ENCODE data around the gene PRMT3. TPM values are rescaled to one million over a fixed set of nuclear protein-coding genes. Genes with fewer than 3 reads are reported as not detected.
"Not testable (repeated sequence)": the region's sequence is repeated elsewhere in the genome, so short reads cannot be mapped to it uniquely, and the experiment has no call there.

The PRMT3 gene
- total RNA-seq, 1 donor from 2014 or later: 20.3 TPM

- intact Hi-C loops (cut with micrococcal nuclease): no loop called here
Measured at GRCh38 chr11:20501252-20501651, 113.7 kb downstream of the PRMT3 start.

DNA sequence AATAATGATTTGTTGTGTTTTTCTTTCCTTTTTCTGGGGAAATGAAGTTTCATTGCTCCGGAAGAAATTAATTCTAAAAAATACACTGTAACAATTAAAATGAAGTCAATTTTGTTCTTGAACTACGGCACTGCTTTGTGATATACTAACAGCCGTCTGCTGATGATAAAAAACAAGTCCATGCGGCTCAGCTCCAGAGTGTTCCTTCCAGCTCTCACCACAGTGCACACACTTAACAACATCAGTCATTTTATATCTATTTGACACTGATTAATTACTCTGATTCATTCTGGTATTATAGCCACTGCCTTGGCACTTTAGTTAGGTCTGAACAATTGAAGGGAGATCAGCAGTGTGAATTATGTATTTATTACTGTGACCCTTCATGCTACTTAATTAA is 114.5 kb downstream of the PRMT3 start:
- intact Hi-C loops (cut with micrococcal nuclease): no loop called here

DNA sequence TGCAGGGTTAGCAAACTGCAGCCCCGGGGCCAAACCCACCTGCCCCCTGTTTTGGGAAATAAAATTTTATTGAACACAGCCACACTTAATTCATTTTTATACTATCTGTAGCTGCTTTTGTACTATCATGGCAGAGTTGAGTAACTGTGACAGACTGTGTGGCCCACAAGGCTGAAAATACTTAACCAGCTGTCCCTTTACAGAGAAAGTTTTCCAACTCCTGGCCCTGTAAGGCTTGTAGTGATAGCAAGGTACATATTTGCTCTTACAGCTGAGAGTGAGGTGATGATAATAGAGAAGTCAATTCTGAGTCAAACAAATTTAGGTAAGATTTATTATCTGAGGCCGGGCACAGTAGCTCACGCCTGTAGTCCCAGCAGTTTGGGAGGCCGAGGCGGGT is 124.5 kb downstream of the PRMT3 start:
- intact Hi-C loops (cut with micrococcal nuclease): no loop called here

GRCh38 chr11:20512869-20513268 is 125.4 kb downstream of the PRMT3 start:
- intact Hi-C loops (cut with micrococcal nuclease): loop anchor here (1.0 kb wide), 1 partner anchor 33 kb away; no protein-coding TSS in a partner anchor

DNA sequence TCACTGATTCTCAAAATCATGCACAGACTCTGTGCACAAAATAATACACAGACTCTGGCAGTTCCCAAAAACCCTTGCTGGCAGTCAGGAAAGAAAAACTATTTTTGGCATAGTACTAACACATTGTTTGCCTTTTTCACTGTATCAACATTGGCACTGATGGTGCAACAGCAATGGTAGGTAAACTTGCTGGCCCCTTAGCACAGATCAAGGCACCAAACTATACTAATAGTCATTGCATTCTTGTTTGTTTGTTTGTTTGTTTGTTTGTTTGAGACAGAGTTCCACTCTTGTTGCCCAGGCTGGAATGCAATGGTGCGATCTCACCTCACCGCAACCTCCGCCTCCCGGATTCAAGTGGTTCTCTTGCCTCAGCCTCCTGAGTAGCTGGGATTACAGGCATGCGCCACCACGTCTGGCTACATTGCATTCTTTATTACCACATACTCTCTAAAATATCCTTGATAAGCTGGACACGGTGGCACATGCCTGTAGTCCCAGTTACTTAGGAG is 130.9 kb downstream of the PRMT3 start:
- intact Hi-C loops (cut with micrococcal nuclease): no loop called here

- intact Hi-C loops (cut with micrococcal nuclease): no loop called here
Measured at GRCh38 chr11:20522536-20522935, 135.0 kb downstream of the PRMT3 start.

GRCh38 chr11:20529757-20530156 is 142.2 kb downstream of the PRMT3 start:
- intact Hi-C loops (cut with micrococcal nuclease): no loop called here

GRCh38 chr11:20530942-20531703 is 143.6 kb downstream of the PRMT3 start:
- intact Hi-C loops (cut with micrococcal nuclease): no loop called here

DNA sequence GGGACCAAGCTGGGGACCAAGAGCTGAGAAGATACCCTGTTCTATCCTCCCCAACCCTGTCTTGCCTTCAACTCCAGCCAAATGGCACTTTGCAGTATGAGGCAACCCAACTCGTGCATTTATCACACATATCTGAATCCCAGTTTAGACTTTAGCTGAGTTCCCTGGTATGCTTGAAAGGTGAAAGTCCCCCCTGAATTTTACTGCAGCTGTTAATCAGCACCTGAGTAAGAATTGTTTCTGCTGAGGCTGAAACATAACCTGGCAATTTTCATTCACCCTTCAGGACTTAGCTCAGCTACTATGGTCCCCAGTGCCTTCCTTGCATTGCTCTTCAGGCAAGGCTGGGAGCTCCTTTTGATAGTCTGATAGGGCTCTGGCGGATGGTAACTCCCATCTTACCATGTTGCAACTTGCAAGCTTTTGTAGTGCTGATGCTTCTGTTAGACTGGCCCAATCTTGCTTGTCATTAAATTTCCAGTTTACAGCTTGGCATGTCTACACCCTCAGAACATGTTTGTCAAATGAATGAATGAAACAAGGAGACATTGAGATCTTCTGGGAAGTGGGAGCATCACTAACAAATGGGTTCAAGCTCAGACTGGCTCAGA is 147.9 kb downstream of the PRMT3 start:
- intact Hi-C loops (cut with micrococcal nuclease): no loop called here

- intact Hi-C loops (cut with micrococcal nuclease): no loop called here
Measured at GRCh38 chr11:20536365-20536764, 148.8 kb downstream of the PRMT3 start.

DNA sequence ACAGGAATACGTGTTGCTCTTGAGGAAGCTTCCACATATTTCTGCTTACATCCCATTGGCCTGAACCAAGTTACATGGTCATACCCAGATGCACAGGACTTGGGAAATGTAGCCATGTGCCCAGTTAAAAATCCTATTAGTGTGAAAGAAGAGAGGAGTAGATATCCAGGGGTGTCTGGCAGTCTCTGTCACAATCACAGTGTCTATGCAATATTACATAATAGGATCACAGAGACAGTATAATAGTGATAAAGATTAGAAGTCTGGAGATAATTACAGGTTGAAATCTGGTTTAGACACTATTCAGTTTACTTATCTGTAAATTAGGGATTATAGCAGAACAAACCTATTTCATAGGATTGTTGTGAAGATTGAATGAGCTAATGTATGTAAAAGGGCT is 149.3 kb downstream of the PRMT3 start:
- intact Hi-C loops (cut with micrococcal nuclease): no loop called here

GRCh38 chr11:20541503-20541902 is 154.0 kb downstream of the PRMT3 start:
- intact Hi-C loops (cut with micrococcal nuclease): no loop called here

- intact Hi-C loops (cut with micrococcal nuclease): no loop called here
Measured at GRCh38 chr11:20544603-20545237, 157.2 kb downstream of the PRMT3 start.

GRCh38 chr11:20547411-20547810 is 159.9 kb downstream of the PRMT3 start:
- intact Hi-C loops (cut with micrococcal nuclease): no loop called here

DNA sequence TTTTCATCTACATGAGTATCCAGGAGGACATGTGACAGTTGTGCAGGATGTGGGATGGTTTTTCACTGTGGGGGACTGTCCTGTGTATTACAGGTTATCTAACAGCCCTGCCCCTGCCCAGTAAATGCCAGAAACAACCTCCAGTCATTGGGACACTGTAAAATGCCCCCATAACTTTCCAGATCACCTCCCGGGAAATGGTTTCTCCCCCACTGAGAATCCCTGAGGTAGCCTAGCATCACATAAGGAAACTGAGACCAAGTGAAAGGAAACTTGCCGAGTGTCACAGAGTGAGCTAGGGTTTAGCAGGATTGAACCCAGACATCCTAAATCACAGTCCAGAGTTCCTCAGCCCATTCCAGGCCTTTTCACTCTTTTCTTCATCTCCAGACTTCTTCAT is 163.6 kb downstream of the PRMT3 start:
- intact Hi-C loops (cut with micrococcal nuclease): no loop called here

DNA sequence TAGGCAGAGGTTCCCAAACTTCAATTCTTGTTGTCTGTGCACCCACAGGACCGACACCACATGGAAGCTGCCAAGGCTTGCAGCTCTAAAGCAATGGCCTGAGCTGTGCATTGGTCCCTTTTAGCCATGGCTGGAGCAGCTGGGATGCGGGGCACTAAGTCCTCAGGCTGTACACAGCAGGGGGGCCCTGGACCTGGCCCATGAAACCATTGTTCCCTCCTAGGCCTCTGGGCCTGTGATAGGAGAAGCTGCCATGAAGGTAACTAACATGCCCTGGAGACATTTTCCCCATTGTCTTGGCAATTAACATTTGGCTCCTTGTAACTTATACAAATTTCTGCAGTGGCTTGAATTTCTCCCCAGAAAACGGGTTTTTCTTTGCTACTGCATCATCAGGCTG is 168.3 kb downstream of the PRMT3 start:
- intact Hi-C loops (cut with micrococcal nuclease): no loop called here

DNA sequence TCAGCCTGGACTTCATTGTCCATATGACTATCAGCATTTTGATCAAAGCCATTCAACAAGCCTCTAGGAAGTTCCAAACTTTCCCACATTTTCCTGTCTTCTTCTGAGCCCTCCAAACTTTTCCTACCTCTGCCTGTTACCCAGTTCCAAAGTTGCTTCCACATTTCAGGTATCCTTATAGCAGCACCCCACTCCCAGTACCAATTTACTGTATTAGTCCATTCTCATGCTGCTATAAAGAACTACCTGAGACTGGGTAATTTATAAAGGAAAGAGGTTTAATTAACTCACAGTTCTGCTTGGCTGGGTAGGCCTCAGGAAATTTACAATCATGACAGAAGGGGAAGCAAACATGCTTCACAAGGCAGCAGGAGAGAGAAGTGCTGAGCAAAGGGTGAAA is 168.9 kb downstream of the PRMT3 start:
- intact Hi-C loops (cut with micrococcal nuclease): not testable (repeated sequence)

DNA sequence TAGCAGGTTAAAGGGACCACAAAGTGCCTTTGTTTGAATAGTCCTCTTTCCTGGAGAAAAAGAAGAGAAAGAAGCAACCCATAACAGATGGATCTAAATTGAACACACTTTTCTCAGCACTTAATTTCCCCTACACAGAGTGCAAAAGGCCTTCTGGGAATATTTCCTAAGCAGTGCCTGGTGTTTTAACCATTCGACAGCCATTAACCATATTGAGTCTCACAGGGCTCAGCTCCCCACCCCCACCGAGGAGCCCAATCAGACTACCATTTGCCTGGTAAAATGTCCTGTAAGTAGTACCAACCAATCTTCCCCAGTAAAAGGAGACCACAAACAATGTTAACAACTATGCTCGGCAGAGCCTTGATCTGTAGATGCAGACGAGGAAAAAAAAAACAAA is 171.2 kb downstream of the PRMT3 start:
- intact Hi-C loops (cut with micrococcal nuclease): no loop called here
